GM21576 (cell line): Measurements from ENCODE around the gene UTP14A.

Experiments
- ATAC-seq: cut with Tn5 transposase; IDR thresholded peaks from one replicate; pipeline ENCODE4 v1.9.1; 2021; ENCODE audit warnings: mild to moderate bottlenecking, moderate library complexity; ENCODE audit not compliant: unreplicated experiment

UTP14A gene

DNA sequence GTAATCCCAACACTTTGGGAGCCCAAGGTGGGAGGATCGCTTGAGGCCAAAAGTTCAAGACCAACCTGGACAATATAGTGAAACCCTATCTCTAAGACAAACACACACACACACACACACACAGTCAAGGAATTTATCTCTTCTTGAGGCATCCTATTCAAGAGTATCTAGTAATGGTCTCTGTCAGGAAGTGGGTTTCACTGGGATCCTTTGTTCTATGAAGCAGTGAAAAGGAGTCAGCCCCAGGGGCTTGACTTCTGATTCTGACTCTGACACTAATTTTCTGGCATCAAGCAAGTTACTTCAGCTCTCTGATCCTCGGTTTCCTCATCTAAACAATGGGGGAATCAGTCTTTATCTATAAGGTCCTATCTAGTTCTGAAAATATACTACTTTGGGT, 34.8 kb downstream of the UTP14A start:
- ATAC-seq: no peak

DNA sequence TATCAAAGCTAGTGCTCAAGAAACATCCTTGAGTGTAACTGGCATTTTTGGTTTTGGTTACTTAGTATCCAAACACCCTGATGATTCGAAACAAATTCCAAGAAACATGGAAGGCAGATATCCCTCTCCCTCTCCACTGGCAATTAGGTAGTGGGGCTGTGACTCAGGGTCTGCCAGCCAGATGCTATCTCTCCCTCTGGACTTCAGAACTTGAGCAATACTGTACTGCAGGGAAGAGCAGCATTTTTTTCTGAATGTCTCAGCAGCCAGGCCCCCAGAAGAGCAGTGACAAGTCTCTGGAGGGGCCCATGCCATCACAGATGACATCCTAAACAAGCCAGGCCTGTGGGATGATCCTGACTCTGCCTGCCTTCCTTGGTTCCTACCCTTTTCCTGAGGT, 39.2 kb downstream of the UTP14A start:
- ATAC-seq: no peak

DNA sequence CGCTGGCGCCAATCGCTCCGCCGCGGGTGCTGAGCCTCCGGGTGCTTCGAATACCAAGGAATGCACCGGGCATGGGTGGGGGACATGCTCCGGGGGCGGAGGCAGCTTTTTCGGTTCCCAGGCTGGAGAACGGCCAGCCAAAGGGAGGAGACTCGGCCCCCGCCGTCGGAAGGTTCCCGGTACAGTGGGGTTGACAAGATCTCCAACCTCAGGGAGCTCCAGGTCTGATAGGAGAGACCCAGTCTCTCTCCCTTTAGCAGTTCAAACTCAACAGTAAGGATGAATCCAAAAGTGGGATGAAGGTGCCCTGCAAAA, 47.3 kb downstream of the UTP14A start:
- ATAC-seq: no peak

DNA sequence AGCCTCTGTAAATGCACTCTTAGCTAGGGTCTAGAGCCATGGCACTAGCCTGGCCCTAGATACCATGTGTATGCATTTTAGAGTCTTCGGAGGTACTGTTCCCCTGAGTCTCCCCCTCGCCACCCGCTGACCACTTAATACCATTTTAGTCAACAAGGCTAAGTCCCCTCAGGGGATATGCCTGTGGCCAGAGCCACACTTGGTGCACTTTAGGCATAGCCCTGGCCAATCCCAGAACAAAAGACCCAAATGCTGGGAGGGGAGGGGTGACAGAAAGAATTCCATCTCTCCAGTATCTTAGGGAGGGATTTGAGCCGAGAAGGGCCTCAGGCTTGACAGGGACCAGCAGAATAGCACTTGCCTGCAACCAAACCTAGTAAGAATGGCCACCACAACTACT, 47.9 kb downstream of the UTP14A start:
- ATAC-seq: no peak

DNA sequence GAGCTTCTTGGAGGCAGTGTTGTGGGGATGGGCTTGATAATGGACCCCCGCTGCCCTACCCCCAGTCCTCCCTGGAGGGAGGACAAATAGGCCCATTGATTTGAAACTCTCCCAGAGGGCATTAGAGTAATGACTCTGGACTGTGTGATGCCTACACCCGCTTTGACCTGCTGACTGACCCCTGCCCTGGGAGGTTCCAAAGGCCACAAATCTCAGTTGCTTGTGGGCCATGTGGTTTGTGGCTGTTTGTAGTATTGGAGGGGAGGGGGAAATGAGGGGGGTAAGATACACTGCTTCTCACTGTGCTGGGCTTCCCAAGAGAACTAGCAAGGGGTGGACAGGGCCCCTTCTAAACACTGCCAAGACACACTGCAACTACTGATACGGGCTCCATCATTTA, 48.8 kb downstream of the UTP14A start:
- ATAC-seq: no peak

GRCh38 chrX:129955682-129956081, 49.7 kb downstream of the UTP14A start:
- ATAC-seq: no peak

- ATAC-seq: no peak
Observed at GRCh38 chrX:129956145-129956544, 50.2 kb downstream of the UTP14A start.

- no peak for ATAC-seq
Observed at GRCh38 chrX:129956765-129957164, 50.8 kb downstream of the UTP14A start.

GRCh38 chrX:129957241-129958082, 51.5 kb downstream of the UTP14A start:
- ATAC-seq: peak; percentile 63

DNA sequence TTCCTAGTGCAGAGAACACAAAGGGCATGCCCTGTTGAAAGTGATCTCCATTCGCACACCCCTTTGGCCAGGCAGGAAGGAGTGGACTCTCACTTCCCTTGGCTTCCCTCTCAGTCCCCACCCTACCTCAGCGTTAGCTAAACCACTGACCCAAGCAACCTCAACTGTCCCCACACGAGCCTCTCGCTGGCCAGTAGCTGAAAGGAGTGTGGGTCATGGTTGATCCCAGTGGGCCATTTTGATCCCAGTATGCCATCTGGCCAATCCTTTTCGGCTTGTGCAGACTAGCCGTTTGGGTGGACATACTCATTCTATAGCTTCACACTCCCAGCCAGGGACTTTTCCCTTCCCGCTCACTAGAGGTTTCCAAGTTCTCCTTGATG, 52.1 kb downstream of the UTP14A start:
- no peak for ATAC-seq

DNA sequence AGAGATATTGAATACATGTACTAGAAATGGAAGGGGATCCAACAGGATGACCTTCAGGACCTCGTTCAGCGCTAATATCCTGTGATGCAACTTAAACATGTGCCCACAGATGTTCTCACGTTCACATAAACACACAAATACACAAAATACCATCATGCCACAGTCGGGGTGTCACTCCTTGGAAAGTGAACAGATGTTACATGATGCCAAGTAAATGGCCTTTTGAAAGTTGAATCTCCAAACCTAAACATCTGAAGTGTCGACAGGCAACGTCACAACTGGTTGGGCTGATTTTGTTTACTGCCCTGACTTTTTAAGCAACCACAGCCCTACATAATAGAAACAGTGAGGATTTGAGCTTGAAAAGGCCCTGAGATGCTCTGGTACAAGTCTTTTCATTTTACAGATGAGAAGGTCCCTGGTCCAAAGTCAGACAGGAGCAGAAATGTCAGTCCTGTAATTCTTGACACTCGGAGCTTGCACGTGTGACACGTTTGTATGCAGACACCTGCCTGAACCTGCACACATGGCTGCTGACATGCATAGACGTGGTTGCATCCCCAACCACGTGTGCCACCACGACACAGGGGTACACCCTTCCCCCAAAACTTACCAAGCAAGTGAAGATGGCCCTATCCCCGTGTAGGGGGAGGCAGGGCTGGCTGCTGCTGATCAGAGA, 53.0 kb downstream of the UTP14A start:
- ATAC-seq: no peak

DNA sequence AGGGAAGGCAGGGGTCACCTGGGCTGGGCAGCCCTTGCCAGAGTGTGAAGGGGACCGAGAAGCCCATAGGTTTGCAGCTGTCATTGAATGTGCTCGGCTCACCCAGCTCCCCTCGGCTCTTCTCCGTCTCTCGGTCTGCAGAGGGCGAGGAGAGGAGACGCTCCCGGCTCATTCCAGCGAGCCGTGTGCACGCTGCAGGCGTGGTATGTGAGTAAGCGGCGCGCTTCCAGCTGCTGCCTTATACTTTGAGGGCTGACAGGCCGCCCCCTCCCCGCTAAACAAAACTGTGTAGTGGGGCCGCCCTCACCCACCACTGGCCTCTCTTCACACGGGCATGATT, 53.5 kb downstream of the UTP14A start:
- no peak for ATAC-seq

DNA sequence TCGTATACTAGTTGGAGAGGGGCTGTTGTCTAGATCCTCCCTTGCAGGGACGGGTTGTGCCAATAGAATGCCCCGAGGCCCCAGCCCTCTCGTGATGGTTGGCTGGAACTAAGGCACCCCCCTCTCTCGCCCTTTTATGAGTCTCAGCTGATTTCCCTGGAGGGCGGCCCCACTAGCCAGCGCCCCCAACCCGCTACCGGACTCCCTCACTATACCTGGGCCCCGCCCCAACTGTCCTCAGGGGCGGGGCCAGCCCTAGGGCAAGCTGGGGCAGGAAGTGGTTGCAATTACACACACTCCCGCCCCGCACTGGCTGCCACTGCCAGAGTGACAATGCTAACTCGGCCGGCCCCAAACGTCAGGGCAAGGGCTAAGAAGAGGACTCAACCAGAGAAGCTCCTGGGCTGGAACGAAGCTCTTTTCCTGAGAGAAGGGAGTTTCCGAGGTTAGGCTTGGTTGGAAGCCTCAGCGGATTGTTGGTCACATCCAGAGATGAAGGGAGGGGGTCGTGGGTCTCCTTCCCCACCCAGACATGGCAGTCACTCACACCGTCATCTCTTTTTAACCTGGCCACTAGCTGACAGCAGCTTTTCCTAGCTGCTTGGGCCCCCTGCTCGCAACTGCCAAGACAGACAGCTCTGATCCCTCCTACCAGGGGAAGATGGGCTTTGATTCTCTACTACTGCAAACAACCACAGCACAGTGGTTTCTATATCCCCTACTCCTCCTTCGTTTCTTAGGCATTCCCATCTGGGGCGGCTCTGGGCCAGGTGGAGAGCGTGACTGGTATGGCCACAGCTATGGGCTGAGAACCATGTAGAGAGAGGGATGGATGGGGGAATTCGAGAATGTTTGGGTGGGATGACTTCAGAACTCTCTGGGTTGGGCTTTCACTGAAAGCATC, 55.5 kb downstream of the UTP14A start:
- peak; percentile 90 for ATAC-seq

GRCh38 chrX:129963729-129964128, 57.8 kb downstream of the UTP14A start:
- no peak for ATAC-seq

GRCh38 chrX:129965166-129965565, 59.2 kb downstream of the UTP14A start:
- ATAC-seq: no peak

- no peak for ATAC-seq
Observed at GRCh38 chrX:129968968-129969367, 63.0 kb downstream of the UTP14A start.

- no peak for ATAC-seq
Observed at GRCh38 chrX:129976441-129976840, 70.5 kb downstream of the UTP14A start.
